ENCODE results near the gene NKTR. TPM values are rescaled to one million over a fixed set of nuclear protein-coding genes. Genes with fewer than 3 reads are reported as not detected.
"Not testable (repeated sequence)": the region's sequence is repeated elsewhere in the genome, so short reads cannot be mapped to it uniquely, and the experiment has no call there.

NKTR gene
- total RNA-seq, 1 experiment from 2014 or later: 21.8 TPM

DNA sequence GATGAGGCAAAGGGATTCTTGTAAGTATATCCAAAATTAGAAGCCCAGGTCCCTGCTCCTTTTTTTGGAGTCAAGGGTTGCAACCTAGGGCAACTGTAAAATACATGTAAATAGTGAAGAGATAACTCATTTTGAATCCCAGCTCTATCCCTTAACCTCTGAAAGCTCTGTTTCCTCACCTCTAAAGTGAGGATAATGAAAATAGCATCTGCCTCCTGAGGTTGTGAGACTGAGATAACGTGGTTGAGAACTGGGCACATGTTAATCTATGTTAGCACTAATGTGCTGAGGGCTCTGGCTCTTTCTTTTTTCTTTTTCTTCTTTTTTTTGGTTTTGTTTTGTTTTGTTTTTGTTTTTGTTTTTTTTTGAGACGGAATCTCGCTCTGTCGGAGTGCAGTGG, 4.8 kb upstream of the NKTR start:
- DNase-seq (ENCODE audit: low spot score): no peak

DNA sequence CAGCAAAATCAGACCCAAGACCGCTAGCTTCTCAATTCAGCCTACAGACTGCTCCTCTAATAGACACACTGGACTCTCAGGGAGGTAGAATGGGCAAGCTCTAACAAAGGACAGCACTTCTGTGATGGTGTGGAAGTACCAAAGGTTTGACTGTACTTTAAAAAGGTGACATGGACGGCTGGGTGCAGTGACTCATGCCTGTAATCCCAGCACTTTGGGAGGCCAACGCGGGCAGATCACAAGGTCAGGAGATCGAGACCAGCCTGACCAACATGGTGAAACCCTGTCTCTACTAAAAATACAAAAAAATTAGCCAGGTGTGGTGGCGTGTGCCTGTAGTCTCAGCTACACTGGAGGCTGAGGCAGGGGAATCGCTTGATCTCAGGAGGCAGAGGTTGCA, 3.4 kb upstream of the NKTR start:
- not testable (repeated sequence) for DNase-seq (ENCODE audit: low spot score)

DNA sequence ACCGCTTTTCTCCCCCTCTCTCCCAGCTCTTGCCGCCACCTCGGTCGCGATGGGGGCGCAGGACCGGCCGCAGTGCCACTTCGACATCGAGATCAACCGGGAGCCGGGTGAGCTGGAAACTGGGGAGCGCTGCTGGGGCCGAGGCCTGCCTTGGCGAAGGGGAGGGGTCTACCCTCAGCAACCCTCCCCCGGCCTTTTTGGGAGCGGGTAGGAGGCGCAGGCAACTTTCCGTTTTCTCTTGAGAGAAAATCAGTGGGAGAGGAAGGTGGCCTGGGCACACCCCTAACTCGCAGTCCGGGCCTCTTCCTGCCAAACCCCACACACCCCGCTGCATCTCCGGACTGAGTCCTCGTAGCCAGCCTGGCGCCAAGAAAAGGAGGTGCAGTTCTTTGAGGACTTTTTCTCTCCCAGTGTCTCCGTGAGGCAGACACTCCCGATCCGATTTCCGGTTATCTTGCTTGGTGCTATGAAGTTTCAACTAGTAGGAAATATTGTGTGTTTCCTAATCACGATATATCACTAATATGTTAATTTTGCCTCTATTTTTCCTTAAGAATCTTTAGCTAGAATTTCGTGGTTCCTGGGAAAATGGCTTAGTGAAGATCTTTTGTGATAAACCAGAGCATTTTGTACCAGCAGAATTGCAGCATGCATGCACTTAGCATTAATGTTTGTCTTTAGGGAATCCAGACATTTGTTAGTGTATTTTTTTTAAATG, 631 bp downstream of the NKTR start:
- peak; percentile 61 for DNase-seq (ENCODE audit: low spot score)

DNA sequence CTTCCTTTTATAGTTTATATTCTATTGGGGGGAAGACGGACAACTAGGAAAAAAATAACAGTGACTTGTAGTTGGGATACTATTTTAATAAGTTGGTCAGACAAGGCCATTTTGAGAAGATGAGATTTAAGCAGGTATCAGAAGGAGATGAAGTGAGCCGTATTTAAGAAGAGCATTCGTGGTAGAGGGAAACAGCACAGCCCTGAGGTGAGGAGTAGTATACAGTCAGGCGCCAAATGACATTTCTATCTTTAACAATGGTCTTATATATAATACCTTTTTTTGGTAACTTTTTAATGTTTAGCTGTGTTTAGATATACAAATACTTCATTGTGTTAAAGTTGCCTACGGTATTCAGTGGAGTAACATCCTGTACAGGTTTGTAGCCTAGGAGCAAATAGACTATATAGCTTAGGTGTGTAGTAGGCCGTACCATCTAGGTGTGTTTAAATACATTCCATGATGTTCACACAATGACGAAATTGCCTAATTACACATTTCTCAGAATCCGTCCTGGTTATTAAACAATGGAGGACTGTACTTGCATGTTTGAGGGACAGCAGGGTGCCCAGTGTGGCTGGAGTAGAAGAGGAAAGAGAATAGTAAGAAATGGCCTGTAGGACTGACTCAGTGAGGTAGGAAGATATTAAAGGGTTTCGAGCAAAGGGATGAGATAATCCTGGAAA, 1.6 kb downstream of the NKTR start:
- peak; percentile 28 for DNase-seq (ENCODE audit: low spot score)

DNA sequence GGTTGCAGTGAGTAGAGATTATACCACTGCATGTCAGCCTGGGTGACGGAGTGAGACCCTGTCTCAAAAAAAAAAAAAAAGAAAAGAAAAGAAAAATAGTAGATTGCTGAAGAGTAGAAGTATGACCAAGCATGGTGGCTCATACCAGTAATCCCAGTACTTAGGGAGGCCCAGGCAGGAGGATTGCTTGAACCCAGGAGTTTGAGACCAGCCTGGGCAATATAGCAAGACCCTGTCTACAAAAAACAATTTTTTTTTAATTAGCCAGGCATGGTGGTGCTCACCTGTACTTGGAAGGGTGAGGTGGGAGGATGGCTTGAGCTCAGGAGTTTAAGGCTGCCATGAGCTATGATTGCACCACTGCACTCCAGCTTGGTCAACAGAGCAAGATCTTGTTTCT, 2.5 kb downstream of the NKTR start:
- no peak for DNase-seq (ENCODE audit: low spot score)

DNA sequence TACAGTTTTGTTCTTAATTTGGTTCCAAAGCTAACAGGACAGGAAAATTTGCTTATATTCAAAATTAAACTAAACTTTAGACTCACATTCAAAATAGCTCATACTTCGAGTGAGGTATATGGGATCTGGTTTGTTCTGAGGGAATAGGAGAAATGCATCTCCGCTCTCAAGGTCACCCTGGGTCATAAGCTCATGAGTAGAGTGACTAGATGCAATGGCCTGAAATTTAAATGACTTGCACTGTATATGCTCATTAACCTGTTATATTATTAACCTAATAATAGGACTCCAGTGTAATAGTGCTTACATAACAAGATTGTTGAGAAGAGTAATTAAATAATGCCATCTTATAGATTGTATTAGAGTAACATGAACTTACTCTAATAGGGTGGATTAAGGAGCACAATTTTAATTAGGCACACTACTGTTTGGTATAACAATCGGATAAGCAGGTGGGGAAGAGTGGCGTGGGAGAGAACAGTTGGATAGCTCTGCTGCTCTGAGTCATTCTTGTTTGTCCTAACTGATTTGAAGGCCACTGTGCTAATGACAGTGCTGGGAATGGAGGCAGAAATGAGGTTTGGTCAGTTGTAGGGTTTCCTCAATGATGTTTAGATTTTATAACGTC, 5.2 kb downstream of the NKTR start:
- no peak for DNase-seq (ENCODE audit: low spot score)

DNA sequence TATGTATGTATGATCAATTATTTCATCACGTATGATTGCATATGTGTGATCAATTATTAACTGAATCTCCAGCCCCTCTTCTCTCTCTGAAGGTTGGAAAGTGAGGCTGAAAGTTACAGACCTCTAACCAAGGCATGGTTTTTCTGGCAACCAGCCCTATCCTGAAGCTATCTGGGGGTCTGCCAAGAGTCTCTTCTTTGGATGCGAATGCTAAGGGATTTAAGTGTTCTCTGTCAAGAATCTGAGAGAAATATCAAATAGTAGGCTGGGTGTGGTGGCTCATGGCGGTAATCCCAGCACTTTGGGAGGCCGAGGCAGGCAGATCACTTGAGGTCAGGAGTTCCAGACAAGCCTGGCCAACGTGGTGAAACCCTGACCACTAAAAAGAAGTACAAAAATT, 8.1 kb downstream of the NKTR start:
- DNase-seq (ENCODE audit: low spot score): no peak

DNA sequence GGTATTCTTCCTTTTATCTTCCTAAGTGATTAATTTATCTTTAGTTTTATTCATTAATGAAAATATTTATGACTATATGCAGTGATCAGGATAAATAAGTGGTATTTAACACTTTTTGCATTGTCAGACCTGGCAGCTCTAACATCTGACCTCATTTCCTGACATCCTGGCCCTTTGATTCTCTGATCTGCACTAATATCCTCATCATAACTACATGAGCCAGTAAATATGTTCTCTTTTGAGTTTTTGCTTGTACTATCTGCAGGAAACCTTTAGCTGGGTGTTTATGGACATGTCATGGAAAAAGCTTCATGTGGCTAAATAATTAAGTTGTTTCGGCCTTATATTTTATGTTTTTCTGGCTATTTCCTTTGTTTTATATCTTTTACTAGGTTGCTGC, 10.5 kb downstream of the NKTR start:
- DNase-seq (ENCODE audit: low spot score): no peak

DNA sequence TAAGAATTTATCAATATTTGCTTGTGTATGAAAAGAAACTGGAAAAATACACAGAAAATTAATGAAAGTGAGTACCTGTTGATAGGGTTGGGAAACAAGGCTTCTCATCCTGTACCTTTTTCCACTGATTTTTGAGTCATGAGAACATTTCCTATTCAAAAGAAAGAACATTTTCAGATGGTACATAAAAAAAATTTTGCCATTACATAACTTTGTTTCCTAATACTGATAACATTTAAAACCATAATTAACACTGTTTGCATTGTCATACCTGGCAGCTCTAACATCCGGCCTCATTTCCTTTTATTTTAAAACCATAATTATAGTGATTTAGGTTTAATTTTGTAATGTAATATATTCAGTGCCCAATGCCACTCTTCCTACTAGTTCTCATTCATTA, 11.7 kb downstream of the NKTR start:
- DNase-seq (ENCODE audit: low spot score): no peak

DNA sequence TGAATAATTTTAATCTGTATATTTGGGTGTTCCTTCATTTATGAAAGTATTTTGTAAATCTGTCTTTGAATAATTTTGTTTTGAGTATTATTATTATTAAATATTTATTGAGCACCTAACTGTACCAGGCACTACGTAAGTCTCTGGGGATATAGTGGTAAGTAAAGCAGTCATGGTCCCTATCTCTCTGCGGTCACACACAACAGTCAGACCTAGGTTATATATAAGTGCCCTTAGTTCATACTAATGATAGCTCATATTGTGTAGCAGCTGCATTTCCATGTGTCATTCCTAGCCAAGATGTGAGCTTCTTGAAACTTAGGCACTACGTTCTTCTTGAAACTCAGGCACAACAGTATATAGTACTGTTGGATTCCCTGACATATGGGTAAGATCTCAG, 12.4 kb downstream of the NKTR start:
- no peak for DNase-seq (ENCODE audit: low spot score)

DNA sequence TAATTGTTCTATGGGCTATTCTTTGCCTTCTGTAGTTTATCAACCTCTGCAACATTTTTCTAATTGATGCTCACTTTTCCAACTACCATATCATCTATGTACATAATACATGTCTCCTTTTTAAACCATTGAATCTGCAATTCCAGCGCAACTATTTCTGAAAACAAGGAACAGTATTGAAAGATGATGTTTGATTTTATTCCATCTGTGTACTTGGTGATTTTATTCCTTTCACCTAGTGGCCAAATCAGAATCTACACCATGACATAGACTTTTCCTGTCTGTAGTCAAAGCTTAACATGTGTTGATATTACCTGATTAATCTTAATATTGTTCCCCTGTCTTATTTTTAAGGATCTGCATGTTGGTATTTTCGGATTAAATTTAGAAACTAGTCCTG, 13.0 kb downstream of the NKTR start:
- DNase-seq (ENCODE audit: low spot score): peak; percentile 27

DNA sequence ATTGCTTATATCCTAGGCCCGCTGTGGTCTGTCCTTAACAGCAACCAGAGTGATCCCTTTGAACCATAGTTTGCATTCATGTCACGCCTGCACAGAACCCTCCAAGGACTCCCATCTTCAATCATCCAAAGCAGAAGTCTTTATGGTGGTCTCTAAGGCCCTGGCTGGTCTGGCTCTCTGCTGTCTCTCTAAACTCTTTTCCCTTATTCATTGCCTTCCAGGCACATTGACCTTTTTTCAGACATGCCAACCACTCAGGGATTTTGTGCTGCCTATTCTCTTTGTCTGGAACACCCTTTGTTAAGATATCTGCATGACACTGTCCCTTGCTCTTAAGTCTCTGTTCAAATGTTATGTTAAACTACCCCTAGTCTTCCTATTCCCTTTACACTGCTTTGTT, 31.1 kb downstream of the NKTR start:
- DNase-seq (ENCODE audit: low spot score): no peak

DNA sequence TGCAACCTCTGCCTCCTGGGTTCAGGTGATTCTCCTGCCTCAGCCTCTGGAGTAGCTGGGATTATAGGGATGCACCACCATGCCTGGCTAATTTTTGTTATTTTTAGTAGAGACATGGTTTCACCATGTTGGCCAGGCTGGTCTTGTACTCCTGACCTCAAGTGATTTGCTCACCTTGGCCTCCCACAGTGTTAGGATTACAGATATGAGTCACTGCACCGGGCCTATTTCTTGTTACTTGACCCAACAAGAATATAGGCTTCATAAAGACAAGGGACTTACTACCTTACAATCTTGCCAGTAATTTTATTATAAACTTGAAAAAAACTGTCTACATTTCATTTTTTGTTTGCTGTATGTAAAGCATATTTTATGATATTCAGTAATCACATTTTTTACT, 31.7 kb downstream of the NKTR start:
- no peak for DNase-seq (ENCODE audit: low spot score)

DNA sequence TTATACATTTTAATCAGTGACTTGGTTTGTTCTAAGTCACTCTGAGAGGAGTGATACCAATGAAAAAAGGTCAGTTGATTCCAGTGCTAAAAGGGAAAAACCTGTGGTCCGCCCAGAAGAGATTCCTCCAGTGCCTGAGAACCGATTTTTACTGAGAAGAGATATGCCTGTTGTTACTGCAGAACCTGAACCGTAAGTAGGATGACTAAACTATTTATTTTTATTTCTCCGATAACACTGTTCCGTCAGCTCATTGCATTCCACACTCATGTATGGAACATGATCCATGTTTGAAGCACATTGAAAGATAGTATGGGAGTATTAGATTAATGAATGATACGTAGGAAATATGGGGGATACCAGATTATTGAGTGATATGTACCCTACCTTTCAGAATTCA, 33.1 kb downstream of the NKTR start:
- no peak for DNase-seq (ENCODE audit: low spot score)

DNA sequence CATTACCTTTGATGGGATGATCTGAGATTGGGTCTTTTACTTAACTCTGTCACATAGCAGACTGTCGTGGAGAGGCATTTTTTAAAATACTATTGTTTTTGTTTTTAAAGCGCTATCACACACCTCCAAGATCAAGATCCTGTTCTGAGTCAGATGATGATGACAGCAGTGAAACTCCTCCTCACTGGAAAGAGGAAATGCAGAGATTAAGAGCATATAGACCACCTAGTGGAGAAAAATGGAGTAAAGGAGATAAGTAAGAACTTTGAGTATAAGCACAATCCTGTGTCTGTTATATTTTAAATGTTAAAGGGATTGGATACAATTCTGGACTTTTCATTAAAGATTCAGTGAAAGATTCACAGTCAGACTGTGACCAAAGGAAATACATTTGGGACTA, 34.6 kb downstream of the NKTR start:
- no peak for DNase-seq (ENCODE audit: low spot score)

DNA sequence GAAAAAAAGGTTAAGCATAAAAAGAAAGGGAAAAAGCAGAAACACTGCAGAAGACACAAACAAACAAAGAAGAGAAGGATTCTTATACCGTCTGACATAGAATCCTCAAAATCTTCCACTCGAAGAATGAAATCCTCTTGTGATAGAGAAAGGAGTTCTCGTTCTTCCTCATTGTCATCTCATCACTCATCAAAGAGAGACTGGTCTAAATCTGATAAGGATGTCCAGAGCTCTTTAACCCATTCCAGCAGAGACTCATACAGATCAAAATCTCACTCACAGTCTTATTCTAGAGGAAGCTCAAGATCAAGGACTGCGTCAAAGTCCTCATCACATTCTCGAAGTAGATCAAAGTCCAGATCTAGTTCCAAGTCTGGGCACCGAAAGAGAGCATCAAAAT, 36.5 kb downstream of the NKTR start:
- DNase-seq (ENCODE audit: low spot score): no peak

DNA sequence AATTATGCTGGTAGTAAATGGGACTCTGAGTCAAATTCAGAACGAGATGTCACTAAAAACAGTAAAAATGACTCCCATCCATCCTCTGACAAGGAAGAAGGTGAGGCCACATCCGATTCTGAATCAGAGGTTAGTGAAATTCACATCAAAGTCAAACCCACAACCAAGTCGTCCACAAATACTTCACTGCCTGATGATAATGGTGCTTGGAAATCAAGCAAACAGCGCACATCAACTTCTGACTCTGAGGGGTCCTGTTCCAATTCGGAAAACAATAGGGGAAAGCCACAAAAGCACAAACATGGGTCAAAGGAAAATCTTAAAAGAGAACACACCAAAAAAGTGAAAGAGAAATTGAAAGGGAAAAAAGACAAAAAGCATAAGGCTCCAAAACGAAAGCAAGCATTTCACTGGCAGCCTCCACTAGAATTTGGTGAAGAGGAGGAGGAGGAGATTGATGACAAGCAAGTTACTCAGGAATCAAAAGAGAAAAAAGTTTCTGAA, 37.9 kb downstream of the NKTR start:
- no peak for DNase-seq (ENCODE audit: low spot score)

DNA sequence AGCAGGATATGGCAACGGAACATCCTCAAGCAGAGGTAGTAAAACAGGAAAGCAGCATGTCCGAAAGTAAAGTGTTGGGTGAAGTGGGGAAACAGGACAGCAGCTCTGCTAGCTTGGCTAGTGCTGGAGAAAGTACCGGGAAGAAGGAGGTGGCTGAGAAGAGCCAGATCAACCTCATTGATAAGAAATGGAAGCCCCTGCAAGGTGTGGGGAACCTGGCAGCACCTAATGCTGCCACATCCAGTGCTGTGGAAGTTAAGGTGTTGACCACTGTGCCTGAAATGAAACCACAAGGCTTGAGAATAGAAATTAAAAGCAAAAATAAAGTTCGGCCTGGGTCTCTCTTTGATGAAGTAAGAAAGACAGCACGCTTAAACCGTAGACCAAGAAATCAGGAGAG, 38.7 kb downstream of the NKTR start:
- no peak for DNase-seq (ENCODE audit: low spot score)

DNA sequence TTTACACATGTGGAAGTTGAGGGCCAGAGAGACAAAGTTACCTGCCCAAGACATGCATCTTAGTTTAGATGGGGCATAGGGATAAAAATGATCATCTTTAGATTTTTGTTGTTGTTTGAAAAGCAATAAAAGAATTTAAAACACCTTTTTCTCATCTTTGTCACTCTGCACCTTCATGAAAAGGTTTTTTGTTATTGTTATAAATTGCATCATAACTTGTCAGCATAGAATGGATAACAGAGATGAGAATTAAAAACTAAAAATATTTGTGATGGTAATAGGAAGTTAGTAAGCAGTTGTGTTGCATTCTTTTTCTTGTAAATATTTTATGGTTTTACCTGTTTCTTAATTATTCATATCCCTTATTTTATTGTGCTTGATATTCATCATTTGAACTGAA, 39.6 kb downstream of the NKTR start:
- no peak for DNase-seq (ENCODE audit: low spot score)

DNA sequence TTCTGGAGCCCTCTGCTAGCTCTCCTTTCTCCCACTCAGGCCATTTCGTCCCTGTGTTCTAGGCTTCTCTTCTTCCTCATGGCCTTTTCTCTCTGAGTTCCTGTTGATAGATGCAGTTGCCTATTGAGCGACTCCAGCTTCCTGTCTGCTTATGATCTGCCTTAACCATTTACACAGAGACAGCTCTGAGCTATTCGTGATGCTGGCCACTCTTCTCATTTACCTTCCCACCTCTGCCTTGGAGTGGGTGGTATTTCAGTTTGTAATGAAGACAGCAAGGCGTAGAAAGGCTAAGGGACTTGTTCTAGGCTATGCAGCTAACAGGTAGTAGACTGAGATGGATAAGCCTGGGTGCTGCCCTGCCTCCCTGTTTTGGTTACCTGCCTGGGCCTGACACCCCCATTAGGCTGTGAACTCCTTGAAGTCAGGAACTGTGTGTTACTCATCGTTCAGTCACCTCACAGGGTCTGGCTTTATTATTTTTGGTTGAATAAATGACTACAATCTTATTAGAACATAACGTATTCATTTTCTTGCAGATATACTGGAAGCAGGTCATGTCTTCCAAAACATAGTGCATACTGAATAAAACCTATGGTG, 40.4 kb downstream of the NKTR start:
- no peak for DNase-seq (ENCODE audit: low spot score)

DNA sequence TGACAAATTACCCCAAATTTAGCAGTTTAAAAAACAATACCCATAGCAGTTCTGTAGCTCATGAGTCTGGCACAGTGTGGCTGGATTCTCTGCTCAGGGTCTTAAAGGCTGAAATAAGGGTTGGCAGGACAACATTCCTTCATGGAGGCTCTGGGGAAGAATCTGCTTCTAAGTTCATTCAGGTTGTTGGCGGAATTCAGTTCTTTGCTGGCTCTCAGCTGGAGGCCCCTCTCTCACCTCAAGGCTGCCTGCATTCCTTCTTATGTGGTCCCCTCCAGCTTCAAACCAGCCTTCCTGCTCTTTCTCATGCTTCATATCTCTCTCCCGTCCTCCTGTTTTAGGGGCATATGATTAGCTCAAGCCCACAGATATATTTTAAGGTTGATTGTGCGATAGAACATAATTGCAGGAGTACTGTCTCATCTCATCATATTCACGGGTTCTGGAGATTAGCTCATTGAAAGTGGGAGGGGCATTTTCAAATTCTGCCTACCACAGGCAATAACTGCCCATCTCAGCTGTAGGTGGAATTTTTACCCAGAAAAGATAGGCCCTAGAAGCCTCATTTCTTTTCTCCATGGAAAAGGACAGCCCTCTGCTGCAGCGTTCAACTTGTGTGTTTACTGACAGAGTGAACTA, 47.5 kb downstream of the NKTR start:
- no peak for DNase-seq (ENCODE audit: low spot score)

DNA sequence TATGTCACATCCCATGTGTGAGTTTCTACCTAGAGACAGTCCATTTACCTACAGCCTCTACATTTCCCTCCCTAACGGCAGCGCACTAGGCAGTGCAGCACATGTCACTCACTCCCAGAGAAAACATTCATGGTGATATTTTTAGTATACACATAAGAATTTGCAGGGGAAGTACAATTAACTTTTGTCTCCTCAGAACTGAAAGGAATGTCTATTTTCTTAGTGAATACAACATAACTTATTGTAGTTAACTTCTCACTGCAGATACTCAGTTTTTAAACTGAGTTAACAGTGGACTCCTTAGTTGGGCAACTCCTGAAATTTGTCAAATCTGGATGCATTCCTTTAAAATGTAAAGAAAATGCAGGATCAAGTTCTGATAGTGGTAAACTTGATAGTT, 48.5 kb downstream of the NKTR start:
- DNase-seq (ENCODE audit: low spot score): no peak
